Stimulated activated CD8-positive, alpha-beta memory T cell treated with anti-CD3 and anti-CD28 coated beads, Interleukin-4, amount 100 ng/mL, for 4 hours (primary cell): ENCODE data around the gene INPP4A.
"Not testable (repeated sequence)": the region's sequence is repeated elsewhere in the genome, so short reads cannot be mapped to it uniquely, and the experiment has no call there.

Experiments used
- DNase-seq, 2 donors: peaks; one replicate each; pipeline ENCODE4 v3.0.0-alpha.2; 2020; ENCODE audit warnings: low read depth in 2 of 2, low spot score in 1 of 2

INPP4A gene

GRCh38 chr2:98578231-98578630, 133.6 kb downstream of the INPP4A start:
- no peak for DNase-seq

GRCh38 chr2:98579926-98580325, 135.3 kb downstream of the INPP4A start:
- no peak for DNase-seq

- no peak for DNase-seq
Measured at GRCh38 chr2:98580656-98581284, 136.1 kb downstream of the INPP4A start.

GRCh38 chr2:98582523-98582922, 137.9 kb downstream of the INPP4A start:
- DNase-seq = no peak

- no peak for DNase-seq
Measured at GRCh38 chr2:98583276-98583675, 138.6 kb downstream of the INPP4A start.

GRCh38 chr2:98583816-98584618, 139.4 kb downstream of the INPP4A start:
- no peak for DNase-seq

GRCh38 chr2:98585386-98585785, 140.7 kb downstream of the INPP4A start:
- DNase-seq = no peak

- DNase-seq = no peak
Measured at GRCh38 chr2:98586551-98587140, 142.0 kb downstream of the INPP4A start.

GRCh38 chr2:98588880-98589431, 144.3 kb downstream of the INPP4A start:
- no peak for DNase-seq

GRCh38 chr2:98589489-98589888, 144.8 kb downstream of the INPP4A start:
- DNase-seq = no peak

- no peak for DNase-seq
Measured at GRCh38 chr2:98592565-98592964, 147.9 kb downstream of the INPP4A start.

- not testable (repeated sequence) for DNase-seq
Measured at GRCh38 chr2:98594665-98595064, 150.0 kb downstream of the INPP4A start.

- DNase-seq = no peak
Measured at GRCh38 chr2:98598781-98599428, 154.2 kb downstream of the INPP4A start.

- DNase-seq = no peak
Measured at GRCh38 chr2:98601532-98602132, 157.0 kb downstream of the INPP4A start.

GRCh38 chr2:98604547-98604946, 159.9 kb downstream of the INPP4A start:
- DNase-seq = no peak

- no peak for DNase-seq
Measured at GRCh38 chr2:98605076-98605475, 160.4 kb downstream of the INPP4A start.

- no peak for DNase-seq
Measured at GRCh38 chr2:98606431-98606830, 161.8 kb downstream of the INPP4A start.

- DNase-seq = no peak
Measured at GRCh38 chr2:98607104-98607503, 162.4 kb downstream of the INPP4A start.

- DNase-seq = no peak
Measured at GRCh38 chr2:98607741-98608115, 163.1 kb downstream of the INPP4A start.

- DNase-seq = peak; percentile 74 to 76
Measured at GRCh38 chr2:98608116-98608961, 163.7 kb downstream of the INPP4A start, which contains the start of the genes COA5 and UNC50. Gene COA5, minus strand, starts transcription at chr2:98608512. Its CDS starts 107 bp downstream, at chr2:98608405. Gene UNC50, plus strand, starts transcription at chr2:98608589. Its CDS starts 1,171 bp downstream, at chr2:98609760.
